K562 (cell line): Measurements from ENCODE around the gene SLC7A11. TPM values are rescaled to one million over a fixed set of nuclear protein-coding genes. Genes with fewer than 3 reads are reported as not detected.

Source experiments
- ATAC-seq: fragments of 200-7000 bp; cut with Tn5 transposase; 3 replicates; pipeline ENCODE4 v1.9.1; 2020; ENCODE audit warnings: moderate library complexity
- BruUV-seq: library from RNA; stranded (reverse); fragments of 400-500 nt; replicated peaks from 2 replicates; lab custom pipeline; 2021; lab: Mats Ljungman, UMichigan
- CTCF ChIA-PET: fragments of 300-600 bp; formaldehyde crosslinking; extraction: SDS; loops from one replicate; lab custom pipeline; 2021; ENCODE audit warnings: low intra/inter-chr PET ratio; lab: Yijun Ruan, JAX
- POLR2A ChIA-PET: fragments of 300-600, 350-650 bp; sonication (Branson Sonifier 250); formaldehyde crosslinking; extraction: SDS; loops from one replicate; lab custom pipeline; 2021; ENCODE audit warnings: antibody characterized with exemption, inconsistent platforms; lab: Yijun Ruan, JAX
- DNase-seq, 4 experiments: peaks; one replicate each; pipeline versions ENCODE4 v3.0.0 to v3.0.0-alpha.2; 2011 to 2018; ENCODE audit warnings: low spot score in 3 of 4, mixed read lengths in 3 of 4; ENCODE audit errors: extremely low read depth in 1 of 4
- FAIRE-seq: peaks from 2 replicates; lab custom pipeline; 2011; peaks lifted over from hg19 to GRCh38; lab: Jason Lieb, UNC
- H2AFZ ChIP-seq: 2 replicates; pipeline ENCODE4 v1.6.0; 2011; ENCODE audit warnings: low read depth, low read length, control low read depth, inconsistent platforms
- H3K27ac ChIP-seq: fragments of 200-600 bp; 3 replicates; pipeline ENCODE4 v1.8.0; 2011; ENCODE audit warnings: low read depth, mild to moderate bottlenecking, control low read depth, inconsistent platforms, low read length, moderate library complexity, mixed read lengths; ENCODE audit errors: extremely low read depth
- H3K27me3 ChIP-seq, 2 experiments: fragments of 300-600 bp in 1 of 2; 2 replicates in 1 of 2; 3 replicates in 1 of 2; pipeline versions ENCODE4 v1.6.0 to v1.8.0; 2011; ENCODE audit warnings: inconsistent platforms in 2 of 2, low read length in 2 of 2, mild to moderate bottlenecking in 1 of 2, mixed read lengths in 1 of 2, moderate library complexity in 1 of 2; ENCODE audit not compliant: control insufficient read depth in 2 of 2, insufficient read depth in 2 of 2
- H3K36me3 ChIP-seq: fragments of 300-600 bp; 3 replicates; pipeline ENCODE4 v1.8.0; 2011; ENCODE audit warnings: mild to moderate bottlenecking, low read length, inconsistent platforms; ENCODE audit not compliant: control insufficient read depth, insufficient read depth
- H3K4me1 ChIP-seq, 2 experiments: fragments of 200-600 bp in 1 of 2; replicated peaks in 1 of 2; 2 replicates in 1 of 2; 3 replicates in 1 of 2; pipeline versions ENCODE4 v1.5.1 to v1.8.0; 2011; ENCODE audit warnings: inconsistent platforms in 2 of 2, low read length in 2 of 2, mild to moderate bottlenecking in 1 of 2, mixed read lengths in 1 of 2, moderate library complexity in 1 of 2; ENCODE audit not compliant: control insufficient read depth in 2 of 2, insufficient read depth in 2 of 2
- H3K4me2 ChIP-seq: 2 replicates; pipeline ENCODE4 v1.6.1; 2011; ENCODE audit warnings: low read length, control low read depth, inconsistent platforms, mixed read lengths; ENCODE audit not compliant: insufficient read depth
- H3K4me3 ChIP-seq: fragments of 200-600 bp; sonication (generic), shearing (Covaris generic); 2 replicates; pipeline ENCODE4 v1.5.1; 2016; ENCODE audit warnings: control low read depth, inconsistent platforms
- H3K79me2 ChIP-seq: fragments of 200-600 bp; 3 replicates; pipeline ENCODE4 v1.8.0; 2011; ENCODE audit warnings: low read length, inconsistent platforms; ENCODE audit not compliant: control insufficient read depth, insufficient read depth
- H3K9ac ChIP-seq, 2 experiments: 2 replicates each; pipeline versions ENCODE4 v1.6.0 to v1.6.1; 2011; ENCODE audit warnings: low read depth in 2 of 2, low read length in 2 of 2, control low read depth in 1 of 2, inconsistent platforms in 1 of 2, mild to moderate bottlenecking in 1 of 2, mixed read lengths in 1 of 2; ENCODE audit not compliant: insufficient read depth in 1 of 2
- H3K9me1 ChIP-seq: one replicate; pipeline ENCODE4 v1.6.0; 2011; ENCODE audit warnings: inconsistent platforms, mild to moderate bottlenecking, low read length, moderate library complexity; ENCODE audit not compliant: control insufficient read depth, insufficient read depth
- H3K9me3 ChIP-seq: replicated peaks from 2 replicates; pipeline ENCODE4 v1.5.1; 2011; ENCODE audit warnings: low read depth, low read length, inconsistent platforms; ENCODE audit not compliant: control insufficient read depth, insufficient read depth
- H4K20me1 ChIP-seq: replicated peaks from 2 replicates; pipeline ENCODE4 v1.6.1; 2011; ENCODE audit warnings: low read length, inconsistent platforms, mixed read lengths; ENCODE audit not compliant: control insufficient read depth, insufficient read depth
- CEBPB ChIP-seq: fragments of 450-650 bp; IDR thresholded peaks from 2 replicates; pipeline ENCODE4 v1.6.1; 2016; ENCODE audit warnings: missing genetic modification characterization, missing compliant biosample characterization
- CREB3 ChIP-seq: fragments of 450-650 bp; conservative IDR thresholded peaks from 2 replicates; pipeline ENCODE4 v1.6.1; 2016; ENCODE audit warnings: missing genetic modification characterization, low read depth, mild to moderate bottlenecking, missing compliant biosample characterization, moderate library complexity
- E2F6 ChIP-seq, 2 experiments: IDR thresholded peaks; 2 replicates each; pipeline ENCODE4 v1.6.1; 2011; ENCODE audit warnings: borderline replicate concordance in 1 of 2, control low read depth in 1 of 2, low read depth in 1 of 2, low read length in 1 of 2, mild to moderate bottlenecking in 1 of 2, mixed read lengths in 1 of 2, moderate library complexity in 1 of 2; ENCODE audit not compliant: insufficient read depth in 1 of 2, insufficient read length in 1 of 2, poor library complexity in 1 of 2, severe bottlenecking in 1 of 2; ENCODE audit errors: extremely low read depth in 1 of 2
- GTF2F1 ChIP-seq: IDR thresholded peaks from 2 replicates; pipeline ENCODE4 v1.6.1; 2011; ENCODE audit warnings: low read depth, low read length, improper control_type of control experiment
- JUN ChIP-seq, 2 experiments: sonication (generic) in 1 of 2; formaldehyde crosslinking in 1 of 2; IDR thresholded peaks; 2 replicates each; pipeline versions ENCODE4 v1.6.1 to v1.8.0; 2012 to 2022; ENCODE audit warnings: borderline replicate concordance in 2 of 2, mild to moderate bottlenecking in 2 of 2, improper control_type of control experiment in 1 of 2, low read depth in 1 of 2, low read length in 1 of 2, missing genetic modification reagents in 1 of 2
- JUND ChIP-seq, 2 experiments: IDR thresholded peaks; 2 replicates in 1 of 2; 3 replicates in 1 of 2; pipeline ENCODE4 v1.6.1; 2011; ENCODE audit warnings: borderline replicate concordance in 2 of 2, low read depth in 2 of 2, low read length in 2 of 2, improper control_type of control experiment in 1 of 2, missing biosample characterization in 1 of 2, missing genetic modification characterization in 1 of 2, missing genetic modification reagents in 1 of 2
- L3MBTL2 ChIP-seq: fragments of 450-650 bp; IDR thresholded peaks from 2 replicates; pipeline ENCODE4 v1.6.1; 2016; ENCODE audit warnings: mild to moderate bottlenecking, moderate library complexity
- MNT ChIP-seq, 2 experiments: fragments of 450-650 bp; conservative IDR thresholded peaks; 2 replicates each; pipeline ENCODE4 v1.6.1; 2017; ENCODE audit warnings: mild to moderate bottlenecking in 2 of 2, moderate library complexity in 2 of 2
- RNF2 ChIP-seq: sonication (generic); IDR thresholded peaks from 2 replicates; pipeline ENCODE4 v1.6.1; 2016
- TAF15 ChIP-seq: fragments of 200-400 bp; formaldehyde crosslinking; IDR thresholded peaks from 2 replicates; pipeline ENCODE4 v1.6.1; 2017; ENCODE audit warnings: mild to moderate bottlenecking, low read depth, low read length, moderate library complexity
- ZNF24 ChIP-seq: fragments of 450-650 bp; IDR thresholded peaks from 2 replicates; pipeline ENCODE4 v1.6.1; 2016
- ZNF592 ChIP-seq: fragments of 450-650 bp; IDR thresholded peaks from 2 replicates; pipeline ENCODE4 v1.6.1; 2017; ENCODE audit warnings: antibody characterized with exemption, mild to moderate bottlenecking
- WGBS: fragments of 100-300 bp; shearing (Covaris generic); methylation state at CpG from one replicate; pipeline ENCODE4 v1.1.6; 2016; ENCODE audit warnings: low coverage, mixed read lengths; ENCODE audit not compliant: insufficient coverage; ENCODE audit errors: missing lambda C conversion rate; 5-methylcytosine and 5-hydroxymethylcytosine counted together
- in situ Hi-C: fragments of 300-500 bp; cut with MboI; formaldehyde crosslinking; loops from 4 replicates; pipeline ENCODE4 v1.15.0; 2018; ENCODE audit warnings: inconsistent platforms, mixed read lengths
- intact Hi-C: fragments of 100-400 bp; cut with micrococcal nuclease; formaldehyde crosslinking; loops from 2 replicates; pipeline ENCODE4 v1.14.2; 2022
- polyA plus RNA-seq, 8 experiments: library from polyadenylated mRNA; depleted of rRNA in 4 of 8; stranded (reverse) in 5 of 8; unstranded in 3 of 8; fragments of >200 nt; fragmentation: Nextera tagmentation in 2 of 8; fragmentation: Illumina TruSeq in 1 of 8; extraction: Ambion mirVana in 2 of 8; extraction: Trizol in 1 of 8; gene quantifications; 2 replicates each; pipeline versions ENCODE4 v1.2.1 to v1.2.3, GENCODE V29; 2011 to 2014; ENCODE audit warnings: inconsistent platforms in 1 of 8, missing spikeins in 1 of 8
- total RNA-seq, 7 experiments: library from RNA; depleted of rRNA in 6 of 7; stranded (reverse); fragments of >200 nt in 6 of 7; fragmentation: Illumina TruSeq in 2 of 7; extraction: Trizol in 2 of 7; gene quantifications; 2 replicates each; pipeline versions ENCODE4 v1.2.1 to v1.2.3, GENCODE V29; 2011 to 2021; ENCODE audit warnings: low replicate concordance in 1 of 7

Gene SLC7A11
- total and polyA plus RNA-seq, 9 of the 15 experiments (the other 6 are each of a cell fraction or from before 2014, with no cell fraction given): 4.5 to 26.1 (median 13.5) TPM

GRCh38 chr4:138263247-138263816, 21.2 kb upstream of the SLC7A11 start:
- CTCF ChIA-PET: no interaction called here
- peak overlapping the region; percentile 71 for H2AFZ ChIP-seq
- H3K79me2 ChIP-seq: no peaks in the 10 kb centered on the region
- ATAC-seq: peak; percentile 50; the same call in 2 of the 3 replicates
- H3K4me1 ChIP-seq: peaks cover 0 to 15% of the 10 kb centered on the region in 2 experiments; a peak in 3 of 5 replicates
- H3K9me1 ChIP-seq: no peaks in the 10 kb centered on the region
- POLR2A ChIA-PET: no interaction called here
- FAIRE-seq: no peak
- no peaks in the 10 kb centered on the region for H3K27me3 ChIP-seq
- no peak overlapping the region; the same call in 1 of the 2 replicates for H3K4me2 ChIP-seq
- no peak overlapping the region for H3K4me3 ChIP-seq
- no peaks in the 10 kb centered on the region for H3K9me3 ChIP-seq
- H3K27ac ChIP-seq: no peak overlapping the region
- no TSS peak for BruUV-seq
- in situ Hi-C loops: no loop called here
- no peak overlapping the region for H3K9ac ChIP-seq
- intact Hi-C loops: no loop called here
- no peaks in the 10 kb centered on the region for H3K36me3 ChIP-seq
- no peak for DNase-seq
- H4K20me1 ChIP-seq: no peaks in the 10 kb centered on the region
- 24% methylated on average over 3 of the region's 3 CpGs for WGBS
- TF ChIP-seq GTF2F1: no peak
- no peak for TF ChIP-seq ZNF24
- peak; percentile 91 for TF ChIP-seq CEBPB
- TF ChIP-seq ZNF592: peak; percentile 68
- 0 out of 2 replicates have a peak, but pooled peaks have one; percentile 10 for TF ChIP-seq JUN (IDR thresholded peaks at IDR 0.05; ENCODE audit: borderline replicate concordance, low read depth, low read length)
- TF ChIP-seq JUN (CRISPR knock-in tag; IDR thresholded peaks at IDR 0.05; ENCODE audit: borderline replicate concordance): no peak
- peak; percentile 60; the same call in 1 of the 2 replicates for TF ChIP-seq CREB3 (tag)
- TF ChIP-seq RNF2: no peak
- peak; percentile 75 for TF ChIP-seq L3MBTL2
- peak in 1 of 2 experiments; percentile 53; a peak in 2 of 4 replicates for TF ChIP-seq MNT (conservative IDR thresholded peaks at IDR 0.05)
- no peak for TF ChIP-seq TAF15
- TF ChIP-seq E2F6 (IDR thresholded peaks at IDR 0.05; ENCODE audit: borderline replicate concordance in 1 of 2, extremely low read depth in 1 of 2, insufficient read depth in 1 of 2, insufficient read length in 1 of 2, low read depth in 1 of 2, low read length in 1 of 2, poor library complexity in 1 of 2, severe bottlenecking in 1 of 2): peak in 1 of 2 experiments; percentile 21
- peak; percentile 55; the same call in 1 of the 2 replicates for TF ChIP-seq JUND (IDR thresholded peaks at IDR 0.05; ENCODE audit: borderline replicate concordance, low read depth, low read length)
- 0 out of 3 replicates have a peak, but pooled peaks have one; percentile 26 for TF ChIP-seq JUND (tag; IDR thresholded peaks at IDR 0.05; ENCODE audit: borderline replicate concordance, low read depth, low read length)
